MM.1S (cell line): ENCODE measurements around the gene BSN.

ENCODE experiments used
- DNase-seq: peaks from one replicate; pipeline ENCODE4 v3.0.0-alpha.2; 2015
- H2AFZ ChIP-seq: fragments of 300-600 bp; sonication (generic); 2 replicates; pipeline ENCODE4 v1.6.0; 2016; ENCODE audit warnings: antibody characterized with exemption, low read length
- H3F3A ChIP-seq: fragments of 300-600 bp; sonication (generic); 2 replicates; pipeline ENCODE4 v1.6.1; 2016; ENCODE audit warnings: mild to moderate bottlenecking, antibody characterized with exemption, low read length, moderate library complexity, mixed read lengths; ENCODE audit not compliant: insufficient read depth
- H3K27ac ChIP-seq: fragments of 300-600 bp; sonication (generic); 2 replicates; pipeline ENCODE4 v1.5.1; 2016; ENCODE audit warnings: mild to moderate bottlenecking, low read length
- H3K27me3 ChIP-seq: fragments of 300-600 bp; sonication (generic); replicated peaks from 2 replicates; pipeline ENCODE4 v1.6.0; 2016; ENCODE audit warnings: low read length; ENCODE audit not compliant: insufficient read depth
- H3K36me3 ChIP-seq: fragments of 300-600 bp; sonication (generic); replicated peaks from 2 replicates; pipeline ENCODE4 v1.6.1; 2016; ENCODE audit warnings: mild to moderate bottlenecking, low read length, mixed read lengths; ENCODE audit not compliant: insufficient read depth
- H3K4me1 ChIP-seq: fragments of 300-600 bp; sonication (generic); 2 replicates; pipeline ENCODE4 v1.6.1; 2016; ENCODE audit warnings: low read length, mixed read lengths
- H3K4me2 ChIP-seq: fragments of 300-600 bp; sonication (generic); 2 replicates; pipeline ENCODE4 v1.6.0; 2016; ENCODE audit warnings: low read depth, low read length
- H3K4me3 ChIP-seq: fragments of 300-600 bp; sonication (generic); 2 replicates; pipeline ENCODE4 v1.5.1; 2016; ENCODE audit warnings: low read length, mixed read lengths
- H3K79me2 ChIP-seq: fragments of 300-600 bp; sonication (generic); 2 replicates; pipeline ENCODE4 v1.6.1; 2016; ENCODE audit warnings: mixed run types, low read length, mixed read lengths
- H3K9ac ChIP-seq: fragments of 300-600 bp; sonication (generic); 2 replicates; pipeline ENCODE4 v1.6.1; 2016; ENCODE audit warnings: low read length, mixed read lengths
- H3K9me2 ChIP-seq: fragments of 300-600 bp; sonication (generic); replicated peaks from 2 replicates; pipeline ENCODE4 v1.6.1; 2016; ENCODE audit warnings: mild to moderate bottlenecking, low read length, mixed read lengths; ENCODE audit not compliant: insufficient read depth
- H3K9me3 ChIP-seq: fragments of 300-600 bp; sonication (generic); replicated peaks from 2 replicates; pipeline ENCODE4 v1.6.1; 2016; ENCODE audit warnings: mild to moderate bottlenecking, low read length, mixed read lengths; ENCODE audit not compliant: insufficient read depth
- H4K20me1 ChIP-seq: fragments of 300-600 bp; sonication (generic); 2 replicates; pipeline ENCODE4 v1.6.1; 2016; ENCODE audit warnings: mild to moderate bottlenecking, low read length, moderate library complexity, mixed read lengths; ENCODE audit not compliant: insufficient read depth
- CTCF ChIP-seq: fragments of 300-600 bp; sonication (generic); IDR thresholded peaks from 2 replicates; pipeline ENCODE4 v1.5.1; 2016; ENCODE audit warnings: antibody characterized with exemption, low read length, mixed read lengths
- EZH2 ChIP-seq: fragments of 300-600 bp; sonication (generic); optimal IDR thresholded peaks from 2 replicates; pipeline ENCODE3; 2017; ENCODE audit warnings: low read depth, mild to moderate bottlenecking, antibody characterized with exemption, low read length, mixed read lengths
- EZH2phosphoT487 ChIP-seq: fragments of 300-600 bp; sonication (generic); IDR thresholded peaks from 2 replicates; pipeline ENCODE4 v1.6.1; 2018; ENCODE audit warnings: antibody characterized with exemption, low read length

The BSN gene

GRCh38 chr3:49704629-49705028 is 150.4 kb downstream of the BSN start:
- Histone ChIP-seq H3K27ac (no peak overlapping the region), H3K9ac (no peak overlapping the region), H4K20me1 (no peaks in the 10 kb centered on the region), H3F3A (no peaks in the 10 kb centered on the region), H3K36me3 (no peaks in the 10 kb centered on the region), H3K27me3 (no peaks in the 10 kb centered on the region), H3K79me2 (no peaks in the 10 kb centered on the region), H3K4me1 (no peaks in the 10 kb centered on the region), H3K4me3 (no peak overlapping the region), H3K9me2 (no peaks in the 10 kb centered on the region), H3K9me3 (no peaks in the 10 kb centered on the region), H3K4me2 (no peak overlapping the region), H2AFZ (no peak overlapping the region)
- no peak for DNase-seq
- TF ChIP-seq EZH2 = no peak
- no peak for TF ChIP-seq EZH2phosphoT487
- no peak for TF ChIP-seq CTCF

GRCh38 chr3:49705390-49705960 is 151.2 kb downstream of the BSN start:
- Histone ChIP-seq H4K20me1 (no peaks in the 10 kb centered on the region), H3K79me2 (no peaks in the 10 kb centered on the region), H3K9ac (no peak overlapping the region), H3F3A (no peaks in the 10 kb centered on the region), H3K36me3 (no peaks in the 10 kb centered on the region), H2AFZ (no peak overlapping the region), H3K4me2 (no peak overlapping the region), H3K4me1 (no peaks in the 10 kb centered on the region), H3K4me3 (no peak overlapping the region), H3K27me3 (no peaks in the 10 kb centered on the region), H3K9me3 (no peaks in the 10 kb centered on the region), H3K27ac (no peak overlapping the region), H3K9me2 (no peaks in the 10 kb centered on the region)
- no peak for DNase-seq
- TF ChIP-seq EZH2phosphoT487 = no peak
- no peak for TF ChIP-seq CTCF
- no peak for TF ChIP-seq EZH2

- H3K36me3 ChIP-seq = no peaks in the 10 kb centered on the region
- no peak overlapping the region for H3K4me2 ChIP-seq
- no peak overlapping the region for H3K9ac ChIP-seq
- no peaks in the 10 kb centered on the region for H3F3A ChIP-seq
- H3K9me3 ChIP-seq = no peaks in the 10 kb centered on the region
- H2AFZ ChIP-seq = no peak overlapping the region
- TF ChIP-seq EZH2 = no peak
- TF ChIP-seq CTCF = no peak
- TF ChIP-seq EZH2phosphoT487 = no peak
- no peak for DNase-seq
- H4K20me1 ChIP-seq = no peaks in the 10 kb centered on the region
- H3K4me1 ChIP-seq = no peaks in the 10 kb centered on the region
- no peaks in the 10 kb centered on the region for H3K79me2 ChIP-seq
- no peak overlapping the region for H3K4me3 ChIP-seq
- no peak overlapping the region for H3K27ac ChIP-seq
- no peaks in the 10 kb centered on the region for H3K9me2 ChIP-seq
- H3K27me3 ChIP-seq = no peaks in the 10 kb centered on the region
Measured at GRCh38 chr3:49706456-49707112, 152.3 kb downstream of the BSN start.
